K562 (cell line): ENCODE results near the gene HTR1A. TPM values are rescaled to one million over a fixed set of nuclear protein-coding genes. Genes with fewer than 3 reads are reported as not detected.

Experiments used
- ATAC-seq: fragments of 200-7000 bp; cut with Tn5 transposase; 3 replicates; pipeline ENCODE4 v1.9.1; 2020; ENCODE audit warnings: moderate library complexity
- BruUV-seq: library from RNA; stranded (reverse); fragments of 400-500 nt; replicated peaks from 2 replicates; lab custom pipeline; 2021; lab: Mats Ljungman, UMichigan
- CTCF ChIA-PET: fragments of 300-600 bp; formaldehyde crosslinking; extraction: SDS; loops from one replicate; lab custom pipeline; 2021; ENCODE audit warnings: low intra/inter-chr PET ratio; lab: Yijun Ruan, JAX
- POLR2A ChIA-PET: fragments of 300-600, 350-650 bp; sonication (Branson Sonifier 250); formaldehyde crosslinking; extraction: SDS; loops from one replicate; lab custom pipeline; 2021; ENCODE audit warnings: antibody characterized with exemption, inconsistent platforms; lab: Yijun Ruan, JAX
- DNase-seq, 4 experiments: peaks; one replicate each; pipeline versions ENCODE4 v3.0.0 to v3.0.0-alpha.2; 2011 to 2018; ENCODE audit warnings: low spot score in 3 of 4, mixed read lengths in 3 of 4; ENCODE audit errors: extremely low read depth in 1 of 4
- FAIRE-seq: peaks from 2 replicates; lab custom pipeline; 2011; peaks lifted over from hg19 to GRCh38; lab: Jason Lieb, UNC
- H2AFZ ChIP-seq: 2 replicates; pipeline ENCODE4 v1.6.0; 2011; ENCODE audit warnings: low read depth, low read length, control low read depth, inconsistent platforms
- H3K27ac ChIP-seq: fragments of 200-600 bp; 3 replicates; pipeline ENCODE4 v1.8.0; 2011; ENCODE audit warnings: low read depth, mild to moderate bottlenecking, control low read depth, inconsistent platforms, low read length, moderate library complexity, mixed read lengths; ENCODE audit errors: extremely low read depth
- H3K27me3 ChIP-seq, 2 experiments: fragments of 300-600 bp in 1 of 2; 2 replicates in 1 of 2; 3 replicates in 1 of 2; pipeline versions ENCODE4 v1.6.0 to v1.8.0; 2011; ENCODE audit warnings: inconsistent platforms in 2 of 2, low read length in 2 of 2, mild to moderate bottlenecking in 1 of 2, mixed read lengths in 1 of 2, moderate library complexity in 1 of 2; ENCODE audit not compliant: control insufficient read depth in 2 of 2, insufficient read depth in 2 of 2
- H3K36me3 ChIP-seq: fragments of 300-600 bp; 3 replicates; pipeline ENCODE4 v1.8.0; 2011; ENCODE audit warnings: mild to moderate bottlenecking, low read length, inconsistent platforms; ENCODE audit not compliant: control insufficient read depth, insufficient read depth
- H3K4me1 ChIP-seq, 2 experiments: fragments of 200-600 bp in 1 of 2; replicated peaks in 1 of 2; 2 replicates in 1 of 2; 3 replicates in 1 of 2; pipeline versions ENCODE4 v1.5.1 to v1.8.0; 2011; ENCODE audit warnings: inconsistent platforms in 2 of 2, low read length in 2 of 2, mild to moderate bottlenecking in 1 of 2, mixed read lengths in 1 of 2, moderate library complexity in 1 of 2; ENCODE audit not compliant: control insufficient read depth in 2 of 2, insufficient read depth in 2 of 2
- H3K4me2 ChIP-seq: 2 replicates; pipeline ENCODE4 v1.6.1; 2011; ENCODE audit warnings: low read length, control low read depth, inconsistent platforms, mixed read lengths; ENCODE audit not compliant: insufficient read depth
- H3K4me3 ChIP-seq: fragments of 200-600 bp; sonication (generic), shearing (Covaris generic); 2 replicates; pipeline ENCODE4 v1.5.1; 2016; ENCODE audit warnings: control low read depth, inconsistent platforms
- H3K79me2 ChIP-seq: fragments of 200-600 bp; 3 replicates; pipeline ENCODE4 v1.8.0; 2011; ENCODE audit warnings: low read length, inconsistent platforms; ENCODE audit not compliant: control insufficient read depth, insufficient read depth
- H3K9ac ChIP-seq, 2 experiments: 2 replicates each; pipeline versions ENCODE4 v1.6.0 to v1.6.1; 2011; ENCODE audit warnings: low read depth in 2 of 2, low read length in 2 of 2, control low read depth in 1 of 2, inconsistent platforms in 1 of 2, mild to moderate bottlenecking in 1 of 2, mixed read lengths in 1 of 2; ENCODE audit not compliant: insufficient read depth in 1 of 2
- H3K9me1 ChIP-seq: one replicate; pipeline ENCODE4 v1.6.0; 2011; ENCODE audit warnings: inconsistent platforms, mild to moderate bottlenecking, low read length, moderate library complexity; ENCODE audit not compliant: control insufficient read depth, insufficient read depth
- H3K9me3 ChIP-seq: replicated peaks from 2 replicates; pipeline ENCODE4 v1.5.1; 2011; ENCODE audit warnings: low read depth, low read length, inconsistent platforms; ENCODE audit not compliant: control insufficient read depth, insufficient read depth
- H4K20me1 ChIP-seq: replicated peaks from 2 replicates; pipeline ENCODE4 v1.6.1; 2011; ENCODE audit warnings: low read length, inconsistent platforms, mixed read lengths; ENCODE audit not compliant: control insufficient read depth, insufficient read depth
- BRD9 ChIP-seq: fragments of 450-650 bp; IDR thresholded peaks from 2 replicates; pipeline ENCODE4 v1.6.1; 2018; ENCODE audit warnings: low read depth; ENCODE audit not compliant: partially characterized antibody
- HDAC1 ChIP-seq, 2 experiments: fragments of 450-650 bp; IDR thresholded peaks; 2 replicates each; pipeline ENCODE4 v1.6.1; 2016 to 2017; ENCODE audit warnings: inconsistent platforms in 1 of 2, mild to moderate bottlenecking in 1 of 2, moderate library complexity in 1 of 2
- HMGN3 ChIP-seq: IDR thresholded peaks from 2 replicates; pipeline ENCODE4 v1.6.1; 2011; ENCODE audit warnings: borderline replicate concordance, low read depth, mild to moderate bottlenecking, mixed read lengths, low read length; ENCODE audit not compliant: insufficient read length; ENCODE audit errors: extremely low read depth
- HNRNPUL1 ChIP-seq: fragments of 200-400 bp; formaldehyde crosslinking; IDR thresholded peaks from 2 replicates; pipeline ENCODE4 v1.6.1; 2017; ENCODE audit warnings: low read length
- ILF3 ChIP-seq: fragments of 450-650 bp; IDR thresholded peaks from 2 replicates; pipeline ENCODE4 v1.6.1; 2018; ENCODE audit warnings: antibody characterized with exemption, mild to moderate bottlenecking, moderate library complexity, borderline replicate concordance
- KAT8 ChIP-seq: fragments of 450-650 bp; IDR thresholded peaks from 2 replicates; pipeline ENCODE4 v1.6.1; 2016; ENCODE audit warnings: low read depth, mild to moderate bottlenecking
- KDM5B ChIP-seq: fragments of 200-600 bp; sonication (generic); IDR thresholded peaks from 2 replicates; pipeline ENCODE4 v1.6.1; 2012; ENCODE audit warnings: low read depth, mild to moderate bottlenecking, moderate library complexity, low read length, control low read depth, inconsistent platforms; ENCODE audit not compliant: insufficient replicate concordance
- LCOR ChIP-seq: sonication (generic); formaldehyde crosslinking; IDR thresholded peaks from 2 replicates; pipeline ENCODE4 v1.8.0; 2022; ENCODE audit warnings: mild to moderate bottlenecking, missing genetic modification reagents
- MNT ChIP-seq, 2 experiments: fragments of 450-650 bp; conservative IDR thresholded peaks; 2 replicates each; pipeline ENCODE4 v1.6.1; 2017; ENCODE audit warnings: mild to moderate bottlenecking in 2 of 2, moderate library complexity in 2 of 2
- NRF1 ChIP-seq, 2 experiments: fragments of 450-650 bp; IDR thresholded peaks in 1 of 2; conservative IDR thresholded peaks in 1 of 2; 2 replicates each; pipeline ENCODE4 v1.6.1; 2014; ENCODE audit warnings: mild to moderate bottlenecking in 2 of 2
- PHF21A ChIP-seq: fragments of 450-650 bp; IDR thresholded peaks from 2 replicates; pipeline ENCODE4 v1.6.1; 2017; ENCODE audit warnings: low read depth, borderline replicate concordance
- RBM22 ChIP-seq: fragments of 200-400 bp; formaldehyde crosslinking; IDR thresholded peaks from 2 replicates; pipeline ENCODE4 v1.6.1; 2018; ENCODE audit warnings: low read length, low read depth; ENCODE audit not compliant: poor library complexity, severe bottlenecking
- RFX7 ChIP-seq: fragments of 250-450 bp; sonication (Bioruptor Pico); IDR thresholded peaks from 2 replicates; pipeline ENCODE4 v1.5.1; 2021; ENCODE audit warnings: mild to moderate bottlenecking
- SLC30A9 ChIP-seq: fragments of 250-450 bp; sonication (Bioruptor Pico); IDR thresholded peaks from 2 replicates; pipeline ENCODE4 v1.8.0; 2022; ENCODE audit warnings: mild to moderate bottlenecking, moderate library complexity
- ZNF398 ChIP-seq: fragments of 250-450 bp; sonication (Bioruptor Pico); IDR thresholded peaks from 2 replicates; pipeline ENCODE4 v1.8.0; 2021; ENCODE audit warnings: moderate library complexity, mild to moderate bottlenecking, inconsistent platforms
- WGBS: fragments of 100-300 bp; shearing (Covaris generic); methylation state at CpG from one replicate; pipeline ENCODE4 v1.1.6; 2016; ENCODE audit warnings: low coverage, mixed read lengths; ENCODE audit not compliant: insufficient coverage; ENCODE audit errors: missing lambda C conversion rate; 5-methylcytosine and 5-hydroxymethylcytosine counted together
- in situ Hi-C: fragments of 300-500 bp; cut with MboI; formaldehyde crosslinking; loops from 4 replicates; pipeline ENCODE4 v1.15.0; 2018; ENCODE audit warnings: inconsistent platforms, mixed read lengths
- intact Hi-C: fragments of 100-400 bp; cut with micrococcal nuclease; formaldehyde crosslinking; loops from 2 replicates; pipeline ENCODE4 v1.14.2; 2022
- polyA plus RNA-seq, 8 experiments: library from polyadenylated mRNA; depleted of rRNA in 4 of 8; stranded (reverse) in 5 of 8; unstranded in 3 of 8; fragments of >200 nt; fragmentation: Nextera tagmentation in 2 of 8; fragmentation: Illumina TruSeq in 1 of 8; extraction: Ambion mirVana in 2 of 8; extraction: Trizol in 1 of 8; gene quantifications; 2 replicates each; pipeline versions ENCODE4 v1.2.1 to v1.2.3, GENCODE V29; 2011 to 2014; ENCODE audit warnings: inconsistent platforms in 1 of 8, missing spikeins in 1 of 8
- total RNA-seq, 7 experiments: library from RNA; depleted of rRNA in 6 of 7; stranded (reverse); fragments of >200 nt in 6 of 7; fragmentation: Illumina TruSeq in 2 of 7; extraction: Trizol in 2 of 7; gene quantifications; 2 replicates each; pipeline versions ENCODE4 v1.2.1 to v1.2.3, GENCODE V29; 2011 to 2021; ENCODE audit warnings: low replicate concordance in 1 of 7
- TF ChIP-seq, protein P1 (sequence below): sonication (generic); formaldehyde crosslinking; IDR thresholded peaks from 2 replicates; pipeline ENCODE4 v1.8.0; 2022; ENCODE audit warnings: missing genetic modification reagents, mild to moderate bottlenecking, borderline replicate concordance
- TF ChIP-seq, protein P2 (sequence below): fragments of 250-450 bp; sonication (Bioruptor Pico); IDR thresholded peaks from 2 replicates; pipeline ENCODE4 v1.9.0; 2021; ENCODE audit warnings: mild to moderate bottlenecking, inconsistent platforms

The HTR1A gene
- total and polyA plus RNA-seq, 9 of the 15 experiments (the other 6 are each of a cell fraction or from before 2014, with no cell fraction given), result not detected

- no peak for DNase-seq
- ChIA-PET CTCF (no interaction called here), POLR2A (no interaction called here)
- WGBS, result 0% methylated on average over 3 of the region's 3 CpGs
- Histone ChIP-seq H2AFZ (no peak overlapping the region), H3K27ac (no peak overlapping the region), H3K4me3 (no peak overlapping the region), H3K79me2 (no peaks in the 10 kb centered on the region), H4K20me1 (no peaks in the 10 kb centered on the region), H3K27me3 (no peaks in the 10 kb centered on the region), H3K9me1 (no peaks in the 10 kb centered on the region), H3K9me3 (no peaks in the 10 kb centered on the region; the same call in 1 of the 2 replicates), H3K36me3 (no peaks in the 10 kb centered on the region), H3K4me1 (no peaks in the 10 kb centered on the region), H3K9ac (no peak overlapping the region), H3K4me2 (no peak overlapping the region)
- no peak for ATAC-seq
- intact Hi-C loops, result no loop called here
- BruUV-seq, result no TSS peak
- in situ Hi-C loops, result no loop called here
- FAIRE-seq, result no peak
- TF ChIP-seq LCOR (CRISPR knock-in tag) (no peak), PHF21A (no peak), SLC30A9 (CRISPR knock-in tag) (no peak), KDM5B (no peak), ILF3 (no peak), HDAC1 (IDR thresholded peaks at IDR 0.05) (no peak), BRD9 (no peak), MNT (conservative IDR thresholded peaks at IDR 0.05) (no peak), HMGN3 (no peak), HNRNPUL1 (no peak), ZNF398 (CRISPR knock-in tag) (no peak), RBM22 (no peak), NRF1 (conservative IDR thresholded peaks at IDR 0.05 in 1 of 2, IDR thresholded peaks at IDR 0.05 in 1 of 2) (no peak), KAT8 (no peak), RFX7 (CRISPR knock-in tag) (no peak)
- TF ChIP-seq, protein P1, sequence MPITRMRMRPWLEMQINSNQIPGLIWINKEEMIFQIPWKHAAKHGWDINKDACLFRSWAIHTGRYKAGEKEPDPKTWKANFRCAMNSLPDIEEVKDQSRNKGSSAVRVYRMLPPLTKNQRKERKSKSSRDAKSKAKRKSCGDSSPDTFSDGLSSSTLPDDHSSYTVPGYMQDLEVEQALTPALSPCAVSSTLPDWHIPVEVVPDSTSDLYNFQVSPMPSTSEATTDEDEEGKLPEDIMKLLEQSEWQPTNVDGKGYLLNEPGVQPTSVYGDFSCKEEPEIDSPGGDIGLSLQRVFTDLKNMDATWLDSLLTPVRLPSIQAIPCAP (CRISPR knock-in tag), result no peak
- TF ChIP-seq, protein P2, sequence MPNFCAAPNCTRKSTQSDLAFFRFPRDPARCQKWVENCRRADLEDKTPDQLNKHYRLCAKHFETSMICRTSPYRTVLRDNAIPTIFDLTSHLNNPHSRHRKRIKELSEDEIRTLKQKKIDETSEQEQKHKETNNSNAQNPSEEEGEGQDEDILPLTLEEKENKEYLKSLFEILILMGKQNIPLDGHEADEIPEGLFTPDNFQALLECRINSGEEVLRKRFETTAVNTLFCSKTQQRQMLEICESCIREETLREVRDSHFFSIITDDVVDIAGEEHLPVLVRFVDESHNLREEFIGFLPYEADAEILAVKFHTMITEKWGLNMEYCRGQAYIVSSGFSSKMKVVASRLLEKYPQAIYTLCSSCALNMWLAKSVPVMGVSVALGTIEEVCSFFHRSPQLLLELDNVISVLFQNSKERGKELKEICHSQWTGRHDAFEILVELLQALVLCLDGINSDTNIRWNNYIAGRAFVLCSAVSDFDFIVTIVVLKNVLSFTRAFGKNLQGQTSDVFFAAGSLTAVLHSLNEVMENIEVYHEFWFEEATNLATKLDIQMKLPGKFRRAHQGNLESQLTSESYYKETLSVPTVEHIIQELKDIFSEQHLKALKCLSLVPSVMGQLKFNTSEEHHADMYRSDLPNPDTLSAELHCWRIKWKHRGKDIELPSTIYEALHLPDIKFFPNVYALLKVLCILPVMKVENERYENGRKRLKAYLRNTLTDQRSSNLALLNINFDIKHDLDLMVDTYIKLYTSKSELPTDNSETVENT (CRISPR knock-in tag), result no peak
These were observed 38.3 kb downstream of the HTR1A start for GRCh38 chr5:63923914-63924313.
